Liver (tissue), 9 donors: Measurements from ENCODE around the gene SMIM26. TPM values are rescaled to one million over a fixed set of nuclear protein-coding genes. Genes with fewer than 3 reads are reported as not detected.

Source experiments
- DNase-seq: peaks from one replicate; pipeline ENCODE4 v3.0.0-alpha.2; 2017; ENCODE audit warnings: low spot score
- H3K27ac ChIP-seq, 2 donors: one replicate each; pipeline ENCODE4 v1.7.0; 2013; ENCODE audit warnings: inconsistent platforms in 2 of 2, low read length in 2 of 2, control low read depth in 1 of 2, low read depth in 1 of 2, mild to moderate bottlenecking in 1 of 2
- H3K27me3 ChIP-seq, 4 donors: one replicate each; pipeline versions ENCODE4 v1.6.1 to v1.7.0; 2013; ENCODE audit warnings: low read length in 3 of 4, inconsistent platforms in 1 of 4, mild to moderate bottlenecking in 1 of 4, moderate library complexity in 1 of 4; ENCODE audit not compliant: control insufficient read depth in 4 of 4, insufficient read depth in 4 of 4
- H3K36me3 ChIP-seq, 4 donors: one replicate each; pipeline versions ENCODE4 v1.6.1 to v1.7.0; 2013; ENCODE audit warnings: low read length in 3 of 4, mild to moderate bottlenecking in 3 of 4, low read depth in 1 of 4, moderate library complexity in 1 of 4; ENCODE audit not compliant: control insufficient read depth in 4 of 4, insufficient read depth in 3 of 4
- H3K4me1 ChIP-seq, 4 donors: one replicate each; pipeline versions ENCODE4 v1.6.1 to v1.7.0; 2013; ENCODE audit warnings: low read length in 3 of 4, mild to moderate bottlenecking in 3 of 4, moderate library complexity in 1 of 4; ENCODE audit not compliant: control insufficient read depth in 4 of 4, insufficient read depth in 4 of 4
- H3K4me3 ChIP-seq, 3 donors: one replicate each; pipeline versions ENCODE4 v1.6.1 to v1.7.0; 2013; ENCODE audit warnings: low read length in 3 of 3, control low read depth in 1 of 3, low read depth in 1 of 3, mild to moderate bottlenecking in 1 of 3
- H3K9ac ChIP-seq, 2 donors: one replicate each; pipeline ENCODE4 v1.7.0; 2013; ENCODE audit warnings: low read length in 2 of 2, mild to moderate bottlenecking in 2 of 2, moderate library complexity in 2 of 2, control low read depth in 1 of 2, low read depth in 1 of 2
- H3K9me3 ChIP-seq, 4 donors: one replicate each; pipeline versions ENCODE4 v1.6.1 to v1.7.0; 2013; ENCODE audit warnings: low read length in 3 of 4; ENCODE audit not compliant: control insufficient read depth in 4 of 4
- ATF3 ChIP-seq: IDR thresholded peaks from 2 replicates; pipeline ENCODE4 v1.6.1; 2016; ENCODE audit warnings: antibody characterized with exemption
- CTCF ChIP-seq: fragments of 150-350 bp; IDR thresholded peaks from 2 replicates; pipeline ENCODE4 v1.5.1; 2017; ENCODE audit warnings: improper control_type of control experiment, low read depth, low read length; ENCODE audit not compliant: missing input control
- EGR1 ChIP-seq, 2 donors: IDR thresholded peaks; 2 replicates each; pipeline ENCODE4 v1.6.1; 2016 to 2018; ENCODE audit warnings: antibody characterized with exemption in 2 of 2, low read depth in 2 of 2
- FOXA1 ChIP-seq: IDR thresholded peaks from 2 replicates; pipeline ENCODE4 v1.6.1; 2016; ENCODE audit warnings: antibody characterized with exemption
- FOXA2 ChIP-seq: IDR thresholded peaks from 2 replicates; pipeline ENCODE4 v1.6.1; 2016; ENCODE audit warnings: antibody characterized with exemption
- GABPA ChIP-seq, 2 donors: IDR thresholded peaks in 1 of 2; conservative IDR thresholded peaks in 1 of 2; 2 replicates each; pipeline ENCODE4 v1.6.1; 2016; ENCODE audit warnings: antibody characterized with exemption in 2 of 2, mild to moderate bottlenecking in 1 of 2, moderate library complexity in 1 of 2
- HNF4A ChIP-seq, 2 donors: conservative IDR thresholded peaks; 2 replicates each; pipeline ENCODE4 v1.6.1; 2016; ENCODE audit warnings: antibody characterized with exemption in 2 of 2, mild to moderate bottlenecking in 2 of 2
- HNF4G ChIP-seq: IDR thresholded peaks from 2 replicates; pipeline ENCODE4 v1.6.1; 2016; ENCODE audit warnings: antibody characterized with exemption
- JUND ChIP-seq, 2 donors: IDR thresholded peaks; 2 replicates each; pipeline ENCODE4 v1.6.1; 2016; ENCODE audit warnings: antibody characterized with exemption in 2 of 2
- MAX ChIP-seq: IDR thresholded peaks from 2 replicates; pipeline ENCODE4 v1.6.1; 2016; ENCODE audit warnings: antibody characterized with exemption
- NR2F2 ChIP-seq: IDR thresholded peaks from 2 replicates; pipeline ENCODE4 v1.6.1; 2016; ENCODE audit warnings: antibody characterized with exemption
- RAD21 ChIP-seq, 2 donors: IDR thresholded peaks; 2 replicates each; pipeline ENCODE4 v1.6.1; 2016; ENCODE audit warnings: antibody characterized with exemption in 2 of 2, mild to moderate bottlenecking in 2 of 2
- REST ChIP-seq: IDR thresholded peaks from 2 replicates; pipeline ENCODE4 v1.6.1; 2016; ENCODE audit warnings: antibody characterized with exemption, mild to moderate bottlenecking
- RXRA ChIP-seq, 2 donors: IDR thresholded peaks; 2 replicates each; pipeline ENCODE4 v1.6.1; 2017 to 2018; ENCODE audit warnings: antibody characterized with exemption in 2 of 2, mild to moderate bottlenecking in 1 of 2
- SP1 ChIP-seq: IDR thresholded peaks from 2 replicates; pipeline ENCODE4 v1.6.1; 2018; ENCODE audit warnings: antibody characterized with exemption, mild to moderate bottlenecking
- TAF1 ChIP-seq: conservative IDR thresholded peaks from 2 replicates; pipeline ENCODE4 v1.6.1; 2016; ENCODE audit warnings: antibody characterized with exemption, mild to moderate bottlenecking
- YY1 ChIP-seq: IDR thresholded peaks from 2 replicates; pipeline ENCODE4 v1.6.1; 2016; ENCODE audit warnings: antibody characterized with exemption, mild to moderate bottlenecking
- ZBTB33 ChIP-seq: IDR thresholded peaks from 2 replicates; pipeline ENCODE4 v1.6.1; 2016; ENCODE audit warnings: antibody characterized with exemption
- WGBS: extraction: QIAGEN DNeasy Blood & Tissue Kit; methylation state at CpG from one replicate; pipeline ENCODE4 v1.1.7; 2013; 5-methylcytosine and 5-hydroxymethylcytosine counted together
- polyA plus RNA-seq, 2 donors: library from polyadenylated mRNA; stranded (reverse) in 1 of 2; unstranded in 1 of 2; fragments of 200-250 nt in 1 of 2; fragments of >200 nt in 1 of 2; fragmentation: Nextera tagmentation in 1 of 2; extraction: Ambion mirVana in 1 of 2; gene quantifications; one replicate each; pipeline versions ENCODE4 v1.2.1 to v1.2.3, GENCODE V29; 2013 to 2015
- total RNA-seq, 2 donors: library from RNA; depleted of rRNA; stranded (reverse); fragments of >200 nt; gene quantifications; one replicate each; pipeline ENCODE4 v1.2.3, GENCODE V29; 2014
- donor health status: healthy.
- donor health status: healthy.
- donor health status: healthy.
- donor health status: healthy.
- donor health status: healthy.

The SMIM26 gene
- total and polyA plus RNA-seq, 4 donors: 37.4 to 142 (median 54.5) TPM

- peaks cover 2 to 12% (median 7%) of the 10 kb centered on the region in 4 donors for H3K4me1 ChIP-seq
- H3K9ac ChIP-seq: no peak overlapping the region
- H3K4me3 ChIP-seq: no peak overlapping the region
- no peaks in the 10 kb centered on the region for H3K27me3 ChIP-seq
- H3K36me3 ChIP-seq: peaks cover 5 to 15% (median 8%) of the 10 kb centered on the region in 4 donors
- no peak for DNase-seq
- TF ChIP-seq SP1: no peak
- no peak for TF ChIP-seq HNF4A (conservative IDR thresholded peaks at IDR 0.05)
- no peak for TF ChIP-seq REST
- no peak for TF ChIP-seq ATF3
- TF ChIP-seq TAF1: no peak
- H3K27ac ChIP-seq: no peak overlapping the region
- no peaks in the 10 kb centered on the region for H3K9me3 ChIP-seq
- WGBS: 96% methylated on average over 2 of the region's 2 CpGs
These were observed 3.8 kb downstream of the SMIM26 start for GRCh38 chr20:18571009-18571408.

GRCh38 chr20:18571578-18571977 lies 4.3 kb downstream of the SMIM26 start:
- peaks cover 5 to 15% (median 8%) of the 10 kb centered on the region in 4 donors for H3K36me3 ChIP-seq
- H3K27me3 ChIP-seq: no peaks in the 10 kb centered on the region
- no peak overlapping the region for H3K4me3 ChIP-seq
- no peak overlapping the region for H3K27ac ChIP-seq
- 92% methylated on average over 2 of the region's 2 CpGs for WGBS
- DNase-seq: no peak
- no peak for TF ChIP-seq CTCF
- TF ChIP-seq RXRA (IDR thresholded peaks at IDR 0.05): no peak
- TF ChIP-seq ATF3: no peak
- no peak for TF ChIP-seq HNF4G
- no peak for TF ChIP-seq MAX
- TF ChIP-seq FOXA1: no peak
- TF ChIP-seq EGR1 (IDR thresholded peaks at IDR 0.05; ENCODE audit: low read depth in 2 of 2): no peak
- no peak for TF ChIP-seq NR2F2
- no peak for TF ChIP-seq SP1
- TF ChIP-seq REST: no peak
- no peak for TF ChIP-seq RAD21 (IDR thresholded peaks at IDR 0.05)
- TF ChIP-seq ZBTB33: no peak
- no peak for TF ChIP-seq HNF4A (conservative IDR thresholded peaks at IDR 0.05)
- TF ChIP-seq YY1: no peak
- no peak for TF ChIP-seq JUND (IDR thresholded peaks at IDR 0.05)
- TF ChIP-seq TAF1: no peak
- TF ChIP-seq FOXA2: no peak
- no peak for TF ChIP-seq GABPA (IDR thresholded peaks at IDR 0.05 in 1 of 2, conservative IDR thresholded peaks at IDR 0.05 in 1 of 2)
- H3K9me3 ChIP-seq: no peaks in the 10 kb centered on the region
- H3K9ac ChIP-seq: no peak overlapping the region
- peaks cover 2 to 8% (median 5%) of the 10 kb centered on the region in 4 donors for H3K4me1 ChIP-seq
